GM18868 (cell line): ENCODE results near the gene GTF3C5.
"Not testable (repeated sequence)": the region's sequence is repeated elsewhere in the genome, so short reads cannot be mapped to it uniquely, and the experiment has no call there.

Experiments used
- ATAC-seq: cut with Tn5 transposase; IDR thresholded peaks from one replicate; pipeline ENCODE4 v1.9.1; 2021; ENCODE audit warnings: mild to moderate bottlenecking, moderate library complexity; ENCODE audit not compliant: unreplicated experiment

The GTF3C5 gene

DNA sequence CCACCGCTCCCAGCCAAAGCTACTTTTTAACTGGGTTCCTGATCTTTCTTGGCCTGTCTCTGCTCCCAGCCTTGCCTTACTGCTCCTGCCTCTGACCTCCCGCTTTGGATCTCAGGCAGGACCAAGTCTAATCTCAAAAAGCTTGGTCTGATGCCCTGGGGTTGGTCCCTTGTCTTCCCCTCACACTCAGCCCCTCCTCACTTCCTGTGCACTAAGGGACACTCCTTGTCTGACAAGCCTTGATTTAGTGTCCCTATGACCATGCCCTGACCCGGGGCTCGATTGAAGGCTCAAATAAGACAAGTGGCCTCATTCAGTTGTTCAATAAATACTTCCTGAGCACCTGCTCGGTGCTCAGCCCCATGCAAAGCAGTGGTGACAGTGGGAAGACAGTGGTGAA lies 3.7 kb upstream of the GTF3C5 start:
- no peak for ATAC-seq

- ATAC-seq, result no peak
Measured at GRCh38 chr9:133028221-133028620, 2.6 kb upstream of the GTF3C5 start.

GRCh38 chr9:133029994-133030316 lies 842 bp upstream of the GTF3C5 start:
- no peak for ATAC-seq

DNA sequence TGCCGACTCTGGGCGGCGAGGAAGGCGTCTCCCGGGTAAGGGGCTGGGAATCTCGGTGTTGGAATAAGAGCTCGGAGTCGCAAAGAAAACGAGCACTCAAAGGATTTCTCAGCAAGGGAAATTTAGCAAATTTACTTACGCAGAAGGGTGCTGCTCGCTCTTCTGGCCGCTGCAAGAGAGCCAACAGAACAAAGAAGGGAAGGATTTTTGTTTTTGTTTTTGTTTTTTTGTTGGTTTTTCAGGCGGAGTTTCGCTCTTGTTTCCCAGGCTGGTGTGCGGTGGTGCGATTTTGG lies 279 bp downstream of the GTF3C5 start:
- ATAC-seq, result no peak

DNA sequence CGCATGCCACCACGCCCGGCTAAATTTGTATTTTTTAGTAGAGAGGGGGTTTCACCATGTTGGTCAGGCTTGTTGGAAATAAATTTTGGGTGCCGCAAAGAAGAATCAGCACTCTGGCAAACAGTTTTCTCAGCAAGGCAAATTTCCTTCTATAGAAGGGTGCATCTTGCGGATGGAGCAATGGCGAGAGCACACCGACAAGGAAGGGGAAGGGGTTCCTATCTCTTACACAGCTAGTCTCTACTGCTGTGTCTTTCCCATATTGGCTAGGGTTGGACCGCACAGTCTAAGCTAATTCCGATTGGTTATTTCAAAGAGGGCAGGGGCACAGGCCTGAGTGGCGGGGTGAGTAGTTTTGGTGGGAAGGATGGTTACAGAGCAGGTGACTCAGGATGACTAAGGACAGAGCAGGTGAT lies 707 bp downstream of the GTF3C5 start:
- no peak for ATAC-seq

DNA sequence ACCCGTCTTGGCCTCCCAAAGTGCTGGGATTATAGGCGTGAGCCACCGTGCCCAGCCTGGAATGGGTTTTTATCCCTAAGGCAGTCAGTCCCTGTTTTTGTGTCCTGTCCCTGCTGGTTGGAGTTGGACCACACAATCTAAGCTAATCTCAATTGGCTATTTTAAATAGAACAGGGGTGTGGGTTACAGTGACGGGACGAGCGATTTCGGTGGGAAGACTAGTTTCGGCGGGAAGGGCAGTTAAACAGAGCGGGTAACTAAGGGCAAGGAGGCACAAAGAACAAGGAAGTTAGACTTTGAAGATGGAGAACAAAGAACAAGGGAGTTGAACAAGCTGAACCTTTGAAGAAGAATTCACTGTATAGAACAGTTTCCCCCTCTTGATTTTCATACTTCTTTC lies 1.4 kb downstream of the GTF3C5 start:
- ATAC-seq, result no peak

DNA sequence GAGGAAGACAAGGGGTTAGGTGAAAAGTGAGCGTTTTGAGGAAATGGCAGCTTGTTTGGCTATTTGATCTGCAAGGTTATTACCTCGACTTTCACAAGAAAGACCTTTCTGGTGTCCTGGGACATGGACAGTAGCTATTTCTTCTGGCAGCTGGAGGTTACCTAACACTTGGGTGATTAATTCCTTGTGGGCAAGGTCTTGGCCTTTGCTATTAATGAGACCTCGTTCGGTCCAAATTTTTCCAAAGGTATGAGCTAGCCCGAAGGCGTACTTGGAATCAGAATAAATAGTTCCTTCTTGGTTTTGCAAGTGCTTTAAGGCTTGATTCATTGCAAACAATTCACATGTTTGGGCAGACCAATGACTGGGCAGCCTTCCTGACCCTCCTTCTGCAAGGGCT lies 4.9 kb downstream of the GTF3C5 start:
- no peak for ATAC-seq

DNA sequence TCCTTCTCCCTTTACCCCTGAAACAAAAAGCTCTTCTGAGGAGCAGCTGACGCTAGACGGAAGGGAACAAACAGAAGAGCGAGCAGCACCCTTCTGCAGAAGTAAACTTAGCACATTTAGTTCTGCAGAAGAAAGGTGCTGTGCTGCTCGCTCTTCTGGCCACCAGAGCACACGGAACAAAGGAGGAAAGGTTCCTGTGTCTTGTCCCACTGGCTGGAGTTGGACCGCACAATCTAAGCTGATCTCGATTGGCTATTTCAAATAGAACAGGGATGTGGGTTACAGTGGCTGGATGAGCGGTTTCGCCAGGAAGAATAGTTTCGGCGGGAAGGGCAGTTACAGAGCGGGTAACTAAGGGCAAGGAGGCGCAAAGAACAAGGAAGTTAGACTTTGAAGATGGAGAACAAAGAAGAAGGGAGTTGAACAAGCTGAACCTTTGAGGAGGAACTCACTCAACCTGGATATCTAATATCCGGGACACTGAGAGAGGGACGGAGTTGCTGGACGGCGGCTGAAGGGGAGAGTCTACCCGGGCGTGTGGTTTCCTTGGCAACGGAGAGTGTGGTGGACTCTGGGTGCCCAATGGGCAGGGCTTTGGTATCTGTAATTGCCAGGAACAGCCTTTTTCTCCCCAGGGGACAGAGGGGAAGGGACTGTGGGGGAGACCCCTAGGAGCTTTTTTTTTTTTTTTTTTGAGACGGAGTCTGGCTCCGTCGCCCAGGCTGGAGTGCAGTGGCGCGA lies 7.1 kb downstream of the GTF3C5 start:
- ATAC-seq, result no peak

- ATAC-seq, result not testable (repeated sequence)
Measured at GRCh38 chr9:133040892-133041479, 10.2 kb downstream of the GTF3C5 start.

- ATAC-seq, result no peak
Measured at GRCh38 chr9:133041958-133042357, 11.2 kb downstream of the GTF3C5 start.

GRCh38 chr9:133042676-133043075 lies 11.9 kb downstream of the GTF3C5 start:
- no peak for ATAC-seq

DNA sequence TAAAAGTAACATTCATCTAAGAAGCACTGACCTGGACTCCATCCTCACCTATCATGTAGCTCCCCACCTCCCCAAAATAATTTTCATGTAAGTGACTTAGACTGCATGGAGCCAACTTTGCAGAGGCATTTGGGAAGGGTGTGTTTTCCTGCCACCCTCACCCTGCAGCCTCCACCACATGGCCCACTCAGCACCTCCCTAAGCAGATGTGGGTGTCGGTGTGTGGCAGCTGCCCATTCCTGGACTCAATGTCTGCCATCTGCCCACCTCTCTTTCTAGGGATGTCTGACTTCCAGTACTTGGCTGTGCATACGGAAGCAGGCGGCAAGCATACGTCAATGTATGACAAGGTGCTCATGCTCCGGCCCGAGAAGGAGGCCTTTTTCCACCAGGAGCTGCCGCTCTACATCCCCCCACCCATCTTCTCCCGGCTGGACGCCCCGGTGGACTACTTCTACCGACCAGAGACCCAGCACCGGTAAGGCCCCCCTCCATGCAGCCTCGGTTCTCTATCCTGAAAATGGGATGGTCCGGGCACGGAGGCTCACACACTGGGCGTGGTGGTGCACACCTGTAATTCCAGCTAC lies 12.7 kb downstream of the GTF3C5 start:
- no peak for ATAC-seq

GRCh38 chr9:133044125-133044524 lies 13.3 kb downstream of the GTF3C5 start:
- ATAC-seq, result no peak

DNA sequence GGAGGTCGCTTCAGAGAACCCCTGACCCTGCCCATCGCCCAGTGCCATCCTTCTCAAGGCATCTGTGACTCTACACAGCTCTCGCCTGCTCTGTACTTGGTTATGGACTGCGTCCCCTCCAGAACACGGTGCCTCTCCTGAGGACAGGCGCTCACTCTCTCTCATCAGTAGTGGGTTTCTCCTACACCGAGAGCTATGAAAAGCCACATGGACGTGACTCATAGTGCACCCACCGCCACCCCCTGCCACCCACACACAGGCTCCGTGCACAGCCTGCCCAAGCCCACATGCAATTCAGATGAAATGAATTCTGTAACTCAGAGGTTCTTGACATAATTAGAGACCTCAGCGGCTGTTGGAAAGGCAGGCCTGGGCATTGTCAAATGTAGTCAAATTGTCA lies 13.9 kb downstream of the GTF3C5 start:
- ATAC-seq, result no peak

- no peak for ATAC-seq
Measured at GRCh38 chr9:133045132-133045531, 14.3 kb downstream of the GTF3C5 start.

DNA sequence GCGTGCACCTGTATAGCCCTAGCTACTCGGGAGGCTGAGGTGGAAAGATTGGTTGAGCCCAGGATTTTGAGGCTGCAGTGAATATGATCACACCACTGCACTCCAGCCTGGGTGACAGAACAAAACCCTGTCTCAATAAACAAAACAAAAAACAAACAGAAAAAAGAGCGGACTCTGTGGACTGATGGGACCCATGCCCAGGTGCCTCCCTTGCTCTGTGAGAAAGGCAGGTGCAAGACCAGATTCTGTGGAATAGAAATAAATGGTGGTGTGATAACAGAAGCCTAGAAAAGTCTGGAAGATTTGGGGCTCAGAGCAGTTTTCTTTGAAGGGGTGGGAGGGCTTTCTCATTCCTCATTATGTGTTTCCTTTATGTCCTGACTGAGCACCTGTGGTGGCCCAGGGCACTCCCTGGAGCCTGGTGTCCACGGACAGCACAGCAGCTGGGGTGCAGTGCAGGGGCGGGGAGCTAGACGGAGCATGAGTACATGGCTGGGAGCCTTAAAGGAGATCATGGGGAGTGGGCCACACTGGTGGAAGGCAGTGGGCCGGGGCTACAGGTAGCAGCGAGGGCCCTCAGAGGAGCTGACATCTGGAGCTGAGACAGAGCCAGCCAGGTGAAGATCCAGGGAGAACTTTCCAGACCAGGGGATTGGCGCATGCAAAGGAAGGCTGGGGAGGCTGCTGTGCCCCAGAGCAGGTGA lies 15.6 kb downstream of the GTF3C5 start:
- ATAC-seq, result no peak

DNA sequence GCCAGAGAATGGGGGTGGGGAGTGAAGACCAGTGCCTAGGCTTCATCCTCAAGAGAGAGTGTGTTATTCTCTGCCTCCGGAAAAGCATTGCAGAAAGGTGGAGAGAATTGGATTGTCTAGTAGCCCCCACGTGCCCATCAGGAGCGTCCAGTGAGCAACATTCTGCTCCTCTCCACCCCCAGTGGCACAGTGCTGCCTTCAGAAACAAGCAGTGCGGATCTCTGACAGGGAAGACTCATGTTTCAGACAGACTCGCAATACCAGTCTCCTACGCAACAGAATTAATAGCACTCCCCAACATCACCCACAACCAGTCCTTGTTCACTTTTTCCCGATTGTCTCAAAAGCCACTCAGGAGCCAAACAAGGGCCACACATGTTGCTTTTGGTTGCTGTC lies 16.1 kb downstream of the GTF3C5 start:
- no peak for ATAC-seq

DNA sequence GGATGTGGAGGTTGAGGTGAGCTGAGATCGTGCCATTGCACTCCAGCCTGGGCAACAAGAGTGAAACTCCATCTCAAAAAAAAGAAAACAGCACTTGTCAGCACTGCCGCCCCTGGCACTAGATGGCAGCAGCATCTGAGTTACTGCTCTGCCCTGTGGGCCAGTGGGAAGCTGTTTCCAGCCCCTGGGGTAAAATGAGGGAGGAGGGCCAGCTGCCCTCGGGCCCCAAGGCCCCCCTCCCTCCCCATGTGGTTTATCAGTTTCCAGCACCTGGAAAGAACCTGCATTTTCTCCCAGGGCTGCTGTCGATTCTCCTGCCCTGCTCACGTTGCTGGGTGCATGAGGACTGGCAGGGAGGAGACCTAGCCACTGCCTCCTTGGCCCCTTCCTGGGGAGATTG lies 17.8 kb downstream of the GTF3C5 start:
- ATAC-seq, result no peak

DNA sequence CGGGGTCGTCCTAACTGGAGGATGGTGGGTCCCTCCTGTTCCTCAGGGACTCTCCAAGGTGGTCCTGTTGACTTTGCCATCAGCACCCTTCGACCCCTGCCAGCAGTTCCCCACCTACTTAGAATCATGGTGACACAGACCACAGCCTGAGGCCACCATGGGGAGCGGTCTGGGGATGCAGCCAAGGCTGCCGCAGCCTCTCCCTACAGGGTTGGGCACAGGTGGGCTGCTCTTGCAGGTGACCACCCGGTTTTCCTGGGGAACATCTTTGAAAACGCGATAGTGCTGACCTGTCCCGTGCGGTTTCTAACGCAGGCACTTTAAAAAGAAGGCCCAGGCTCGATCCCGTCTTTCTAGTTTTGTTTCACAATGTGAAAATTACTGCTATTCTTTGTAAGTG lies 18.2 kb downstream of the GTF3C5 start:
- ATAC-seq, result no peak

GRCh38 chr9:133050142-133050541 lies 19.3 kb downstream of the GTF3C5 start:
- ATAC-seq, result no peak

GRCh38 chr9:133050781-133051180 lies 20.0 kb downstream of the GTF3C5 start:
- ATAC-seq, result no peak

DNA sequence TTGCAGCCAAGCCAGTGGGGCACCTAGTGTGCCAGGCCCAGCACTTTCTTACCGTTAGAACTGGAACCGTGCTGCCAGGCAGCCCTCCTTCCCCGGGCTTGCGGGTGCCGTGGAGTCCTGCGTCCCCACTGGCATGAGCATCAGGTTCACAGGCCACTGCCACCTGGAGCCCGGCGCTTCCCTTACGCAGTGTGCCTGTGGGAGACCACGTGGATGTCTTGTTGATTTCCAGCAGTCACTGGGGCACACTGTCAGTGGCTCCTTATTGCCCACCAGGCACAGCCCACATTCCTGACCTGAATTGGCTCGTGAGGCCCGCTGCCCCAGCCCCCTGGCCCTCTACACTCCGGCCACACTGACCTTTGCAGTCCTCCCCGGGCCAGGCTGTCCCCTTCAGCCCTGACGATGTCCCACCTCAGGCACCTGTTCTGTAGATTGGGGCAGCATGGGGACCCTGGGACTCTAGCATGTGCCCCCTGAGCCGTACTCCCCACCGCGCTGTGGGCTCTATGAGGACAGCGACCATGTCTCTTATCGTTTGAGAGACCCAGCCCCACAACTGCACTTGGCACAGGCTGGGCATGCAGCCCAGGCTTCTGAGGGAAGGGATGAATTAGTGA lies 20.6 kb downstream of the GTF3C5 start:
- ATAC-seq, result no peak
